HG03457 (cell line): Measurements from ENCODE around the gene MED13L.

Experiments
- ATAC-seq: cut with Tn5 transposase; IDR thresholded peaks from one replicate; pipeline ENCODE4 v1.9.1; 2021; ENCODE audit warnings: moderate number of reproducible peaks; ENCODE audit not compliant: unreplicated experiment

MED13L gene

DNA sequence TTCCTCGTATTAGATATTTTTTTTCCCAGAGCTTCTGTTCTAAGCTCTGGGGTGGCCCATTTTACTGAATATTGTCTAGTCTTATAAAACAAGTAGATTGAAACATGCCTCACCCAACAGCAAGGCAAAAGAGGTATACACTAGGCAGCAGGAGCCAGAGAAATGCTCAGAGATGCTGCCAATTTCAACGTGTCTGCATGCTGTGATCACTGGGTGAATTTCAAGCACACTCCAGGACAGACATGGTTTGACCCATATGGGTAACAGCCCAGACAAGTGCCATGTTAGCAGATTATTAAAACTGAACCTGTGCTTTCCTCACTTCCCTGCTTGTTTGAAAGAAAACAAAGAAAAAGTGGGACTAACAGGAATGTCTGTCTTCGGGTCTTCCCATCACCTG lies 321.3 kb downstream of the MED13L start:
- ATAC-seq = no peak

DNA sequence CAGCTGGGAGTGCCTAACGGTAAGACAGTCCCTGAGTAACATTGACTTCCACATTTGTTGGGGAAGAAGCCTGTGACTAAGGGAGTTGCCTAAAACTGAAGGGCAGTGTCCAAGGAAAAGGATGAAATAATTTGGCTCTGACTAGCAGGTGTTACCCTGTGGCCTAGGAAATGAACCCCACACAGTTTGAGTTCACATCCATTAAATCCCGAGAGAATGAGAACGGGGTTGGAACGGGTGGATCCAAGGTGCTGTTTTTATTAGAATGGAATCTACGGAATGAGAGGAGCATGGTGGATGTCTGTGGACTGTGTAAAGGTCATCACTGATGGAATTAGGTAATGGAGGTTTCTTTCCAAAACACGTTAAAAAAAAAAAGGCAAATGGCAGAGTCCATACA lies 324.0 kb downstream of the MED13L start:
- ATAC-seq = no peak

DNA sequence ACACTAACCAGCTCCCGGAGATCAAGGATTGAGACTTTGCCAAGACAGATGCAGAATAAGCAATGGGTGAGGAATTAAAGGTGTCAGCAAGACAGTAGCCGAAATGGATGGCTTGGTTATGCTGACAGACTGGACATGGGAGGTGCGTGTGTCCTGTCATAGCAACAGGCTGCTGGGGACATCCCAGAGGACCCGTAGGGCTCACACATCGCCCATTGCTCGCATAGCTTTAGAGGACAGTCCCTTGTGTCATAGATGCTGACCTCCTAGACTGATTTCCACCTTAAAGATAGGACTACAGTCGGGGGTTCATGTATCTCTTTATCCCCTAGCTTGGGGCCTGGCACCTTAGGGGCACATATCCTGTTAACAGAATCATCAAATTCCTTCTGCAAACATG lies 324.5 kb downstream of the MED13L start:
- no peak for ATAC-seq

DNA sequence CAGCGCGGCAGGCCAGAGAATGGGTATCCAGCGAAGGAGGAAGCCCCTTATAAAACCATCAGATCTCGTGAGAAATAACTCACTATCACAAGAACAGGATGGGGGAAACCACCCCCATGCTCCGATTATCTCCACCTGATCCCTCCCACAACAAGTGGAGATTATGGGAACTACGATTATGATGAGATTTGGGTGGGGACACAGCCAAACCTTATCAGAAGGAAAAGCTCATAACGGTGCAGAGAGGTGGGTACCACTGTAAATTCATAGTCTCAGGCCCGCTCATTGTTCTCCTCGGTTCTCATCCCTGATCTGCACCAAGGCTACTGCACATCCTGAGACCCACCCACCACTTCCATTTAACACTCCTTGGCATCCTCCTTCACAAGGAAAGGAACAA lies 326.5 kb downstream of the MED13L start:
- ATAC-seq = no peak

DNA sequence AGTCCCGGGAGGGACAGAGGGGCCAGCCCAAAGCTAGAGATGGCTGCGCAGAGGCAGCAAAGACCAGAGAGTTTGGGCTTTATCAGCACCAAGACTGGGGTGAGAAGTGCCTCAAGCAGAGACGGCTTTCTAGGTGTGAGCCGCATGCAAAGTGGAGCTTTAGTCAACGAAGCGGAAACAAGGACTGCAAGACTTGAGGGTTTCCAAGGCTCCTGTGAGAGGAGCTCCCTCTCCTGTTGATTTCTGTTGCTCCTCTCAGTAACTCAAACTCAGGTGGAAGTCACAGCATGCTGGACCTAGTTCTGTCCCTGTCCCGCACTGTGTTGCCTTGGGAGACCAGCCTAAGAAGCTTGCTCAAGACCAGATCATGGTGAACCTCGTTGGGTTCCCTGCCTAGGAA lies 327.8 kb downstream of the MED13L start:
- no peak for ATAC-seq

DNA sequence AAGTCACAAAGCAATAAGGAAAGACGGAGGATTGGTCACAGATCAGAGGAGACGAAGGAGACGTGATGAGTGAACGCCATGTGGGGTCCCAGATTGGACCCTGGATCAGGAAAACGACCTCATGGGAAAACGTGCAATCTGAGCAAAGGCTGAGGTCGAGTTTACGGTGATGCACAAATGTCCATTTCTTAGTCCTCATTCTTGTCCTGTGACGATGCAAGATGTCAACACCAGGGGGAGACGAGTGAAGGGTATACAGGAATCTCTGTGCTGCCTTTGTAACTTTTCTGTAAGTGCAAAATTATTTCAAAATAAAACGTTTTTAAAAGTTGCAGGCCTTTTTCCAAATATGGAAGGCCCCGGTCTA lies 329.8 kb downstream of the MED13L start:
- ATAC-seq = no peak

DNA sequence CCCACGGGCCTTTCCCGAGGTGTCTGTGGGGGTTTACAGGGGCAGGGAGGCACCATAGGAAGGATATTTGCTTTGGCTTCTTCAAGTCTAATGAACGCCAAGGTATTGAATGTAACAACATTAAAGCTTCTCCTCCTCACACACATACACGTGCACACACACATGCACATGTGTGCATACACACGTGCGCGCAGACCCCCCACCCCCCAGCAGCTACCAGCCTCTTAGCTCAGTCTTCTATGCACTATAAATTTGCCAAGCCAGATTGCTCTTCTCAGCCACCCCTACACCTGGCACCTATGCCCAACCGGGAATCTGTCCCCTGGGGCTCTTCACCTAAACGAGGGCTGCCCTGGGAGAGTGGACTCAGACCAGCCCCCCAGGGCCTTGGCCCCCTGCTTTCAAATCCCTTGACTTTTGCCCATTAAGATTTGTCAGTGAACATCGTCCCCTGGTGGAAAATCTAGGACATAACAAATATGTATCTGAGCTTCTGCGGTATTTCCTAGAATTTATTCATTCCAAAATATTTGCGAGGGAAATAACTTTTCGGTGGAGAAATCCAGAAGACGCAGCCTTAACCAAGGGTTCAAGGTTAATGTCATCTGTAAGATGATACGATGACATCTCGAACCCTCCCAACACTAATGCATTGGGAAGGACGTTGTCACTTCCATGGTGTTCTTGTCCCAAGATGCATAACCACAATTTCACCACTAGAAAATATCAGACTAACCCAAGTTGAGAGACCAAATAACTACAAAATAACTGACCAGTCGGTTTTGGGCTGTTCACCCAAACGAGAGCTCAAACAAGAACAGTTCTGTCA lies 330.4 kb downstream of the MED13L start:
- ATAC-seq = no peak

DNA sequence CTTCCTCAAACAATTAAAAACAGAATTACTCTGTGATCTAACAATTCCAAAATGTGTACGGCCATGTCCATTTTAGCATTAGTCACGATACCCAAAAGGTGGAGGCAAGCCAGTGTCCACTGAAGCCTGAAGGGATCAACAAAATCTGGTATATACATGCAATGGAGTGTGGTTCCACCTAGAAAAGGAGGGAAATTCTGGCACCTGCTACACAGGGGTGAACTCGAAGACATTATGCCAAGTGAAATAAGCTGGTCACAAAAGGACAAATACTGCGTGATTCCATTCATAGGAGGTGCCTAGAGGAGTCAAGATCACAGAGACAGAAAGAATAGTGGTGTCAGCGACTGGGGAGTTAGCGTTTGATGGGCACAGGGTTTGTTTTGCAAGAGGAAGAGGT lies 331.4 kb downstream of the MED13L start:
- no peak for ATAC-seq

DNA sequence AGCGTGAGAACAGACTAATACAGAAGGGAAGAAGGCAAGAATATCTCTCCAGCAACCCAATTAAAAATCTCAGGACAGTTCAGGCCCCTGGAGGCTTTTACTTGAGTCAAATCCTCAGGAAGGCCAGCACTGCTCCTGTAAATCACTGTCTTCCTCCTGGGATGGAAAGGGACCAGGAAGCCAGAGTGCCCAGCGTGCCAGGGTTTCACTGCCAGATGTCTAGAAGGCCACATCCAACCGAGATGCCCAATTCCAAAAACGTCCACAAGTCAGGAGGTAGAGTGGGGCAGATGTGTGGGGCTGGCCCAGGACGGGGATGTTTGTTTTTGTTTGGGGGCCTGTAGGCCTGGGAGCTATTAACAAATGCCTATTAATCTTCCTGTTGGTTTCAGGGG lies 332.0 kb downstream of the MED13L start:
- ATAC-seq = no peak

DNA sequence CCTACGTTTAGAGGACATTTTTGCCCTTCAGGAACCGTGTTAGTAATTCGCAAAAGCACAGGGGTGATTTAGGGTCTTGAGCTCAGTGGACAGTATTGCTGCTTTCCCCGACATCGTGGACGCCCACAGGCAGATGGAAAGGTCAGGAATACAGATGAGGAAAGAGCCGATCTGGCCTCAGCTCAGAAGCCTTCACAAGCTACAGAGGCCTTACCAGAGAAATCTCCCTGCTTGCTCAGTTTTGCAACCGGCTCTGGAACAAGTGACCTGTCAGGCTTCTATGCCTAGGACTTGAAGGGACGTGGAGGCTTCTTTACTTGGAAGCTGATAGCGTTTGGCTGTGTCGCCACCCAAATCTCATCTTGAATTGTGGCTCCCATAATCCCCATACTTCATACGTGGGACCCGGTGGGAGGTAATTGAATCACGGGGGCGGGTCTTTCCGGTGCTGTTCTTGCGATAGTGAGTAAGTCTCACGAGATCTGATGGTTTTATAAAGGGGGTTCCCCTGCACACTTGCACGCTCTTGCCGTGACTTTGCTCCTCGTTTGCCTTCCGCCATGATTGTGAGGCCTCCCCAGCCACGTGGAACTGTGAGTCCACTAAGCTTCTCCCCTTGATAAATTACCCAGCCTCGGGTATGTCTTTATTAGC lies 332.5 kb downstream of the MED13L start:
- no peak for ATAC-seq

DNA sequence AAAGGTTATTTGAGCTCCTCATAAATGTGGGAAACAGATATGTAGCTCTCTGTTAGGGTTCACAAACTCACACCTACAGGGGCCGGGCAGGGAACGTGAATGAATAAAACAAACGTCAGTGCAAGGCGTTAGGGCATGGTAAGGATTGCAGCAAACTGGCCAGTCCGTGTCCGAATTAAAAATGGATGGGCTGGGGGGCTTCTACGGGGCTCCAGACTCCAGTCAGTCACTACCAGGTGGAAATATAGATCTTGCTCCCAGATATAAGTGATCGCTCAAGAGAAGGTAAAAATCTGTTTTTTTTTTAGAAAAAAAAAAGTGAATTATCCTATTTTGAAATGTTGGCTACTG lies 333.1 kb downstream of the MED13L start:
- ATAC-seq = no peak

DNA sequence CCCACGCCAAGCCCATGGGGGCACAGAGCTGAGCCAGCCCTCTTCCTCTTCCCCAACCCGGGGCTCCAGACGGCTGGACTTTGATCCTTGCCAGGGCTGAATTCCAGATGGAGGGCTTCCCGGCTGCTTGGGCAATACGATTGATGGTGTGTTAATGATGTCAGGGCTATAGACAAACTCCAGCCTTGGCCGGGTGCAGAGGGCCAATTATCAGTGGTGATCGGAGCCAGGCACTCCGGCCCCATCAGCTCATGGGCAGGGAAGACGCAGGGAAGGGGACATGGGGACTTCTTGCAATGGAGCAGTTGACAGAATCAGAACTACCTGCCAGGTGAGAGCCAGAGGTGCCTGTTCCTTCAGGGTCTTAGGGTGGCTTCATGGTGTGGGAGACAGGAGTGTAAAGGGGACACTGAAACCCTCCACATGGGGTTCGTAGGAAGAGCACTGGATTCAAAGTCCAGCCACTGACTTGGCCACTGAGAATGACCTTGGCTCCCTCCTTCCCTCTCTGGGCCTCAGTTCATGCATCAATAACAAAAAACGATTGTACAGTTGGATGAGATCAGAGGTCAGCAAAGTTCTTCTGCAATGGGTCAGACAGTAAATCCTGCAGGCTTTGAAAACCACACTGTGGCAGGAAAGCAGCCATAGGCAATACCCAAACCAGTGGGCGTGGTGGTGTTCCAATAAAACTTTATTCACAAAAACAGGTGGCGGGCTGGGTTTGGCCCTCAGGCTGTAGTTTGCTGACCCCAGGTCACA lies 333.7 kb downstream of the MED13L start:
- ATAC-seq = no peak

DNA sequence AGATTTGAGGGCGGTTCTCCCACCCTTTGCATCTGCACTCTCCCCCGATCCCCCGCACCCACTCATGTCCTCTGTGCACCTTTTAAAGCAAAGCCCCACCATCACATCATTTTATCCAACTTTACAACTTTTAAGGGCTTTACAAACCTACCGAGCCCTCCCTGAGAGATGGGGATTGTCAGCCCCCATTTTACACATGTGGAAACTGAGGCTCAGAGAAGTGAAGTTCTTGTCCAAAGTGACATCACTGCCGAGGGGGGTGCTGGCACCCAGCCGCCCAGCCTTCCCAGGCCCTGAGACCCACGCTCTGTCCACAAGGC lies 334.2 kb downstream of the MED13L start:
- no peak for ATAC-seq

DNA sequence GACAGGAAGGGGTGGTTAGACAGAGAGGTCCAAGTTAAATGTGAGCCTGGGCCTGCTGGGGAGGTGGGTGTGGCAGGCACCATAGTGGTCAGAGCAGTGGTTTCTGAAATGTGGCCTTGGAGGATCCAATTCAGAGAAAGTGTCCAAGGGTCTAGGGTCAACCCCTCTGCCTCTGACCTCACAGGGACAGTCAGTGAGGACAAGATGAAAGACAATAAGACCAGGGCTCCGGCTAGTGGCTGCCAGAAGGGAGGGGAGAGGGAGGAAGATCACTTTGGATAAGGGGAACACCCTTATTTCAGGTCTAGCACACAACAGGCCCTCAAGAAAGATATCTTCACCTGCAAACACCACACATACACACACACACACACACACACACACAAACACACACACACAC lies 335.1 kb downstream of the MED13L start:
- no peak for ATAC-seq

DNA sequence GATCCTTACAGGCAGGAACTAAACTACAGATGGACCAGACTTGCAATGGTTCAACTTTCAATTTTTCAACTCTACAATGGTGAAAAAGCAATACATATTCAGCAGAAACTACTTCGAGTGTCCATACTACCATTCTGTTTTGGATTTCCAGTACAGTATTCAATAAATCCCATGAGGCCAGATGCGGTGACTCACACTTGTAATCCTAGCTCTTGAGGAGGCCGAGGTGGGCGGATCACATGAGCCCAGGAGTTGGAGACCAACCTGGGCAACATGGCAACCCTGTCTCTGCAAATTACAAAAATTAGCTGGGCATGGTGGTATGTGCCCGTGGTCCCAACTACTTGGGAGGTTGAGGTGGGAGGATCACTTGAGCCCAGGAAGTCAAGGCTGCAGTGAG lies 336.1 kb downstream of the MED13L start:
- ATAC-seq = no peak

DNA sequence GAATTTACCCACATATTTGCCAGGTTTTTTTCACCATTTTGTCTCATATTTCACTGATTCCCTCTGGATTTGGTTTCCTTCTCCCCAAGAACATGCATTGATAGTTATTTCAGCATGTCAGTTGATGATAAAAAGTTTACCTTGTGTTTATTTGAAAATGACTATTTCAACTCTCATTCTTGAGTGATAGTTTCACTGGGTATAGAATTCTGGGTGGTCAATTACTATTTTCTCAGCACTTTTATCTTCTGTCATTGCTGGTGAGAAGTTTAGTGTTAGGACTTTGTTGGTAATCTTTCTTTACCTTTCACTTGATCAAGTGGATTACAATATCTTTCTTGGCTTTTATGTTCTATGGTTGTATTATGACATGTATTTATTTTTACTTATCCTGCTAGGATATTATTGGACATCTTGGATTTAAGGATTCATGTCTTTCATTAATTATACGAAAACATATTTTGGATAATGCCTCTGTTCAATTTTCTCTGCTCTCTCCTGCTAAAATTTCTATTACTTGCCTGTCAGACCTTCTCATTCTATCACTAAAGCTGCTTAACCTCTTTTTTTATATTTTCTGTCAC lies 338.6 kb downstream of the MED13L start:
- no peak for ATAC-seq

DNA sequence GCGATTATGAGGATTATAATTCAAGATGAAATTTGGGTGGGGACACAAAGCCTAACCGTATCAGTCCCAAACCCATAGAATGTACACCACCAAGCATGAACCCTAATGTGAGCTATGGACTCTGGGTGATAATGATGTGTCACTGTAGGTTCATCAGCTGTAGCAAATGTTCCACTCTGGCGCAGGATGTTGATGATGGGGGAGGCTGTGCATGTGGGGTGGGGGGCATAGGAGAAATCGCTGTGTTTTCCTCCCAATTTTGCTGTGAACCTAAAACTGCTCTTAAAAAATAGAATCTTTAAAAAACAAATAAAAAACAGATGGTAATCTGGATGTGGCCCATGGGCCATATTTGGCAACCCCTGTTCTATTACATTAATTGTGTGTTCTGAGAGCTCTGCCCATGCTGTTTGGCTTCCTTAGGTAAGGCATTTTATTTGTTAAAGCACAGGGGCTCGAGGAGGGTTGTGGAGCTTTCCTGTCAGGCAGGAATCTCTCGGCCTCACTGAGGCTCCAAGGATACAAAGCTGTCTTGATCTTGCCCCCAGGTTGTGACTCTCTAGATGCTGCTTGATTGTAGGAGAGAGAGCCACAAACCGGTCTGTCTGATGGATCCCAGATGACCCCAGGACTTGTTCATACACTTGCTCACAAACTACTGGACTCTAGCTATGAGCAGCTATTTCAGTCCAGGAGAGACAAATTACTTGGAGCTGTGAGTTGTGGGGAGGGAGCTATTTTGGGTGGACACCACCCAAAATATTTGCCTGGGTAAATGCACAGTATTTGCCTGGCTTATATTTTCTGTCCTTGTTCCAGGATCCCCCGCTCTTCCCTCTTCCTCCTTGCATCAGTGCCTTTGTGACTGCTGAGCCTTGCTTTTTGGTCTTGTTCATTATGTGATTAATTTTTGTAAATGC lies 340.2 kb downstream of the MED13L start:
- no peak for ATAC-seq

DNA sequence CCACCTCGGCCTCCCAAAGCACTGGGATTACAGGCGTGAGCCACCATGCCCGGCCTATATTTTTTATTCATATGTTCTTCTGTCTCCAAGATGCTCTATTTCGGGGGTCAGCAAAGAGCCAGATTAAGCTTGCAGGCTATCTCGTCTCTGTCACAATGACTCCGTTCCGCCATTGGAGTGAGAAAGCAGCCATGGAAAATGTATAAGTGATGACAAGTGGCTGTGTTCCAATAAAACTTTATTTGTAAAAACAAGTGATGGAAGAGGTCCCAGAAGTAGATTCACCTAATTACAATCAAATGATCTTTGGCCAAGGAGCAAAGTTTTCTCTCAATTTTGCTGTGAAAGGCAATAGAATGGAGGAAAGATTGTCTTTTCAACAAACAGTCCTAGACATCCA lies 342.6 kb downstream of the MED13L start:
- no peak for ATAC-seq

DNA sequence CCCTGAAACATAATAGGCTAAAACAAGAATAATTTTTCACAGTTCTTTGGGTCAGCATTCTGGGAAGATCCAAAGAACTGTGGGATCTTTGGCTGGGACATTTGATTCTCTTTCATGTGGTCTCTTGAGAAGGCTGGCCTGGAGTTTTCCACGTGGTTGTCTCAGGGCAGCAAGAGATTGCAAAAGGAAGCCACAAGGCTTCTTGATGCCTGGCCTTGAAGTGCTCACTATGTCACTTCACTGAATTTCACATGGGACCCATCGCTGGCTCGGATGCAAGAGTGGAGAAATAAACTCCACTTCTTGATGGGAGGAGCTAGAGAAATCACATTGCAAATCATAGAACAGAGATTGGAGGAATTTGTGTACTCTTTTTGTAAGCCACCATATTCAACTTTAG lies 343.4 kb downstream of the MED13L start:
- ATAC-seq = no peak

DNA sequence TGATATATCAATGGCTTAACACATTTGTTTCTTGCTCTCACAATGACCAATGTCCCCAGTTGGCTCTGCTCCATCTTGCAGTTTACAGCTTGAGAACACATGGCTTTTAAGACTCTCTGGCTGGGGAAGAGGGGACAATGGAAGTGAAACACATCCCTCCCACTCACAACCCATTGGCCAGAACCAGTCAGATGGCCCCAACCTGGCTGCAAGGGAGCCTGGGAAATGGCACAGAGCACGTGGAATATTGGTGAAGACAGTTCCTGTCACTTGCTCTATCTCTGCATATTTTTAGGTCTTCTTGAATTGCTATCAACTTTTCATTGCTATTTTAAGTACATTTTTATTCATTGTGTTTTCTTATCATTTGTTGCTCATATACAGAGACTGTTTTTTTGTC lies 345.4 kb downstream of the MED13L start:
- no peak for ATAC-seq

DNA sequence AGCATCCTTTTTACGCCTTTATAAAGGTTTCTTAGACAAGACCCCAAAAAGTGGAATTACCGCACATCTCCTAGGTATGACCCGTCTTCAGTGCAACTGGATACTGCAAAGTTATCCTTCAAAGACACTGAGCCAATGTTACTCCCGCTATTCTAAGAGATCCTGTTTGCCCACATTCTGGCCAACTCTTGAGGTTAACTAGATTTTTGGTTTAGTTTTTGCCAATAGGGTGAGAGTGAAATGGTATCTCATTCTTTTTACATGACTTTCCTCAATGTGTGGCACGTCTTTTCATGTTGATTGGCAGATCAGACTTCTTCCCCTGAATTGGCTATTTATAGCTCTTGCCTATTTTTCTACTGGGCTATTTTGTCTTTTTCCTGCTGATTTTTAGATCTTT lies 347.2 kb downstream of the MED13L start:
- no peak for ATAC-seq
